HEK293 (cell line): ENCODE data around the gene LARP1.
A peak's percentile ranks its signal among the peaks of the same experiment; 100 is the strongest.

Source experiments
- CTCF ChIA-PET: fragments of 350-600 bp; formaldehyde crosslinking; extraction: SDS; loops from one replicate; lab custom pipeline; 2021; ENCODE audit warnings: antibody characterized with exemption; lab: Yijun Ruan, JAX
- POLR2A ChIA-PET: fragments of 300-600 bp; formaldehyde crosslinking; extraction: SDS; loops from one replicate; lab custom pipeline; 2020; ENCODE audit warnings: antibody characterized with exemption, inconsistent platforms; lab: Yijun Ruan, JAX
- H3K27ac ChIP-seq: fragments of 200-500 bp; sonication (Bioruptor generic); 2 replicates; pipeline ENCODE4 v1.5.1; 2014; ENCODE audit warnings: low read depth, low read length, control low read depth, inconsistent platforms; ENCODE audit errors: extremely low read depth
- H3K36me3 ChIP-seq, 2 experiments: fragments of 200-500 bp in 1 of 2; sonication (Bioruptor generic) in 1 of 2; 1 replicate in 1 of 2; 2 replicates in 1 of 2; pipeline ENCODE4 v1.5.1; 2014 to 2017; ENCODE audit warnings: inconsistent platforms in 2 of 2, low read length in 2 of 2; ENCODE audit not compliant: control insufficient read depth in 2 of 2, insufficient read depth in 1 of 2
- H3K4me1 ChIP-seq: fragments of 200-500 bp; sonication (Bioruptor generic); 2 replicates; pipeline ENCODE4 v1.5.1; 2014; ENCODE audit warnings: mild to moderate bottlenecking, low read length, inconsistent platforms; ENCODE audit not compliant: control insufficient read depth, insufficient read depth
- H3K4me3 ChIP-seq: 2 replicates; pipeline ENCODE4 v1.5.1; 2011; ENCODE audit warnings: low read depth, mild to moderate bottlenecking, control low read depth, low read length, moderate library complexity
- H3K9me3 ChIP-seq: fragments of 200-500 bp; sonication (Bioruptor generic); 2 replicates; pipeline ENCODE4 v1.5.1; 2014; ENCODE audit warnings: low read depth, low read length, inconsistent platforms; ENCODE audit not compliant: control insufficient read depth, insufficient read depth
- BCL11B ChIP-seq: fragments of 450-650 bp; formaldehyde crosslinking; IDR thresholded peaks from 2 replicates; pipeline ENCODE4 v1.5.1; 2016; ENCODE audit warnings: low read depth, missing biosample characterization, missing genetic modification characterization
- GLIS1 ChIP-seq: fragments of 450-650 bp; formaldehyde crosslinking; IDR thresholded peaks from 2 replicates; pipeline ENCODE4 v1.5.1; 2016; ENCODE audit warnings: missing biosample characterization, missing genetic modification characterization
- HOXC10 ChIP-seq: sonication (generic); formaldehyde crosslinking; IDR thresholded peaks from 2 replicates; pipeline ENCODE4 v1.8.1; 2023; ENCODE audit warnings: mild to moderate bottlenecking, missing genetic modification reagents
- ZFHX2 ChIP-seq: fragments of 450-650 bp; formaldehyde crosslinking; conservative IDR thresholded peaks from 2 replicates; pipeline ENCODE4 v1.5.1; 2016; ENCODE audit warnings: missing biosample characterization, missing genetic modification characterization
- ZNF239 ChIP-seq: fragments of 450-650 bp; formaldehyde crosslinking; IDR thresholded peaks from 2 replicates; pipeline ENCODE4 v1.5.1; 2016; ENCODE audit warnings: missing biosample characterization, missing genetic modification characterization
- ZNF292 ChIP-seq: fragments of 450-650 bp; formaldehyde crosslinking; IDR thresholded peaks from 2 replicates; pipeline ENCODE4 v1.5.1; 2016; ENCODE audit warnings: low read depth, missing biosample characterization, missing genetic modification characterization, borderline replicate concordance
- ZNF521 ChIP-seq: fragments of 450-650 bp; formaldehyde crosslinking; IDR thresholded peaks from 2 replicates; pipeline ENCODE4 v1.5.1; 2017; ENCODE audit warnings: missing biosample characterization, mild to moderate bottlenecking, missing genetic modification characterization
- ZNF530 ChIP-seq: fragments of 450-650 bp; formaldehyde crosslinking; IDR thresholded peaks from 2 replicates; pipeline ENCODE4 v1.5.1; 2016; ENCODE audit warnings: low read depth, missing biosample characterization, missing genetic modification characterization
- ZNF600 ChIP-seq: fragments of 450-650 bp; formaldehyde crosslinking; IDR thresholded peaks from 2 replicates; pipeline ENCODE4 v1.5.1; 2016; ENCODE audit warnings: missing biosample characterization, missing genetic modification characterization
- ZNF677 ChIP-seq: fragments of 450-650 bp; IDR thresholded peaks from 2 replicates; pipeline ENCODE4 v1.5.0; 2018; ENCODE audit warnings: missing biosample characterization, mild to moderate bottlenecking, missing genetic modification characterization, moderate library complexity
- ZNF777 ChIP-seq: fragments of 450-650 bp; formaldehyde crosslinking; IDR thresholded peaks from 2 replicates; pipeline ENCODE4 v1.5.1; 2017; ENCODE audit warnings: missing biosample characterization, missing genetic modification characterization, borderline replicate concordance
- ZXDB ChIP-seq: fragments of 450-650 bp; formaldehyde crosslinking; IDR thresholded peaks from 2 replicates; pipeline ENCODE4 v1.5.1; 2016; ENCODE audit warnings: missing biosample characterization, missing genetic modification characterization
- TF ChIP-seq, protein P1 (sequence below): fragments of 450-650 bp; formaldehyde crosslinking; IDR thresholded peaks from 2 replicates; pipeline ENCODE4 v1.5.1; 2016; ENCODE audit warnings: missing biosample characterization, missing genetic modification characterization
- TF ChIP-seq, protein P2 (sequence below): fragments of 450-650 bp; formaldehyde crosslinking; optimal IDR thresholded peaks from 2 replicates; pipeline ENCODE3; 2016; ENCODE audit warnings: missing biosample characterization, mild to moderate bottlenecking, missing genetic modification characterization
- TF ChIP-seq, protein P3 (sequence below): fragments of 450-650 bp; formaldehyde crosslinking; IDR thresholded peaks from 2 replicates; pipeline ENCODE4 v1.5.1; 2016; ENCODE audit warnings: missing biosample characterization, missing genetic modification characterization
- TF ChIP-seq, protein P4 (sequence below): fragments of 450-650 bp; formaldehyde crosslinking; IDR thresholded peaks from 2 replicates; pipeline ENCODE4 v1.5.1; 2017; ENCODE audit warnings: missing biosample characterization, missing genetic modification characterization
- TF ChIP-seq, protein P5 (sequence below): fragments of 450-650 bp; formaldehyde crosslinking; IDR thresholded peaks from 2 replicates; pipeline ENCODE4 v1.5.1; 2017; ENCODE audit warnings: missing biosample characterization, missing genetic modification characterization

The LARP1 gene

DNA sequence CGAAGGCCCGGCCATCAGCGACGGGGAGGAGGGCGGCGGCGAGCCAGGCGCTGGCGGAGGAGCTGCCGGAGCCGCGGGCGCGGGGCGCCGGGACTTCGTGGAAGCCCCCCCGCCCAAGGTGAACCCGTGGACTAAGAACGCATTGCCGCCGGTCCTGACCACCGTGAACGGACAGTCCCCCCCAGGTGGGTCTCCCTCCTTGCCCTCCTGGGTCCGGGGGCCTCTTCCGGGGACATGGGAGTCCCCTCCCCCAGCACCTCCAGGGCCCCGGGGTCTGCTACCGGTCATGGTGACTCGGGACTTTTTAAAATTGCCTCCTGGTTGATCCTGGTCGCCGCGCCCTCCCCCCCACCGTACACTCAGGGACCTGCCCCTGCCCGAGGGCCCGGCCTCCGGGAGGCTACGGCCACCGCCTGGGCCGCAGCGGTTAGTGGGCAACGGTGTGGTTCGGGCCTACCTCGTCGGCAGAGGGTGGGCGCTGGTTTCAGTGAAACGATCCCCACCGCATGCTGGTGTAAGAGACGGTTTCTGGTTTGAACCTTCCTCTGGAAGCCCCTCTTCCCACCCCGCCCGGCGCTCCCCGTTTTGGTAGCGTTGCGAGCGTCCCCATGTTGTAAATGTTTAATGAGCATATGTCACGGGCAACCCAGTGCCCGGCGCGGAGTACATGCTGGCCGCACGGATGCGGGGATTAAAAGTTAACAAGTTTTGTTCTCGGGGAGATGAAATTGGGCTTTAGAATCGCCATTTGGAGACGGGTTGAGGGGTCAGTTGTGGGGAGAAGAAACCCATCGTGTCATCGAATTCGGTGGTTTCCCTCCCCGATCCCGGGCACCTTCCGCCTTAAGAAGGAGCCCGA is 1.1 kb downstream of the LARP1 start (continued):
- TF ChIP-seq, protein P1, sequence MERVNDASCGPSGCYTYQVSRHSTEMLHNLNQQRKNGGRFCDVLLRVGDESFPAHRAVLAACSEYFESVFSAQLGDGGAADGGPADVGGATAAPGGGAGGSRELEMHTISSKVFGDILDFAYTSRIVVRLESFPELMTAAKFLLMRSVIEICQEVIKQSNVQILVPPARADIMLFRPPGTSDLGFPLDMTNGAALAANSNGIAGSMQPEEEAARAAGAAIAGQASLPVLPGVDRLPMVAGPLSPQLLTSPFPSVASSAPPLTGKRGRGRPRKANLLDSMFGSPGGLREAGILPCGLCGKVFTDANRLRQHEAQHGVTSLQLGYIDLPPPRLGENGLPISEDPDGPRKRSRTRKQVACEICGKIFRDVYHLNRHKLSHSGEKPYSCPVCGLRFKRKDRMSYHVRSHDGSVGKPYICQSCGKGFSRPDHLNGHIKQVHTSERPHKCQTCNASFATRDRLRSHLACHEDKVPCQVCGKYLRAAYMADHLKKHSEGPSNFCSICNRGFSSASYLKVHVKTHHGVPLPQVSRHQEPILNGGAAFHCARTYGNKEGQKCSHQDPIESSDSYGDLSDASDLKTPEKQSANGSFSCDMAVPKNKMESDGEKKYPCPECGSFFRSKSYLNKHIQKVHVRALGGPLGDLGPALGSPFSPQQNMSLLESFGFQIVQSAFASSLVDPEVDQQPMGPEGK (tag by site-specific recombination), result peak; percentile 63
- TF ChIP-seq, protein P2, sequence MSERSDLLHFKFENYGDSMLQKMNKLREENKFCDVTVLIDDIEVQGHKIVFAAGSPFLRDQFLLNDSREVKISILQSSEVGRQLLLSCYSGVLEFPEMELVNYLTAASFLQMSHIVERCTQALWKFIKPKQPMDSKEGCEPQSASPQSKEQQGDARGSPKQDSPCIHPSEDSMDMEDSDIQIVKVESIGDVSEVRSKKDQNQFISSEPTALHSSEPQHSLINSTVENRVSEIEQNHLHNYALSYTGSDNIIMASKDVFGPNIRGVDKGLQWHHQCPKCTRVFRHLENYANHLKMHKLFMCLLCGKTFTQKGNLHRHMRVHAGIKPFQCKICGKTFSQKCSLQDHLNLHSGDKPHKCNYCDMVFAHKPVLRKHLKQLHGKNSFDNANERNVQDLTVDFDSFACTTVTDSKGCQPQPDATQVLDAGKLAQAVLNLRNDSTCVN, result peak; percentile 38
- TF ChIP-seq ZNF600 (tag by site-specific recombination) (0 out of 2 replicates have a peak, but pooled peaks have one; percentile 45), GLIS1 (tag by site-specific recombination) (peak; percentile 7; the same call in 1 of the 2 replicates)
- TF ChIP-seq, protein P3, sequence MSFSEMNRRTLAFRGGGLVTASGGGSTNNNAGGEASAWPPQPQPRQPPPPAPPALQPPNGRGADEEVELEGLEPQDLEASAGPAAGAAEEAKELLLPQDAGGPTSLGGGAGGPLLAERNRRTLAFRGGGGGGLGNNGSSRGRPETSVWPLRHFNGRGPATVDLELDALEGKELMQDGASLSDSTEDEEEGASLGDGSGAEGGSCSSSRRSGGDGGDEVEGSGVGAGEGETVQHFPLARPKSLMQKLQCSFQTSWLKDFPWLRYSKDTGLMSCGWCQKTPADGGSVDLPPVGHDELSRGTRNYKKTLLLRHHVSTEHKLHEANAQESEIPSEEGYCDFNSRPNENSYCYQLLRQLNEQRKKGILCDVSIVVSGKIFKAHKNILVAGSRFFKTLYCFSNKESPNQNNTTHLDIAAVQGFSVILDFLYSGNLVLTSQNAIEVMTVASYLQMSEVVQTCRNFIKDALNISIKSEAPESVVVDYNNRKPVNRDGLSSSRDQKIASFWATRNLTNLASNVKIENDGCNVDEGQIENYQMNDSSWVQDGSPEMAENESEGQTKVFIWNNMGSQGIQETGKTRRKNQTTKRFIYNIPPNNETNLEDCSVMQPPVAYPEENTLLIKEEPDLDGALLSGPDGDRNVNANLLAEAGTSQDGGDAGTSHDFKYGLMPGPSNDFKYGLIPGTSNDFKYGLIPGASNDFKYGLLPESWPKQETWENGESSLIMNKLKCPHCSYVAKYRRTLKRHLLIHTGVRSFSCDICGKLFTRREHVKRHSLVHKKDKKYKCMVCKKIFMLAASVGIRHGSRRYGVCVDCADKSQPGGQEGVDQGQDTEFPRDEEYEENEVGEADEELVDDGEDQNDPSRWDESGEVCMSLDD (tag by site-specific recombination), result peak; percentile 51; the same call in 1 of the 2 replicates

DNA sequence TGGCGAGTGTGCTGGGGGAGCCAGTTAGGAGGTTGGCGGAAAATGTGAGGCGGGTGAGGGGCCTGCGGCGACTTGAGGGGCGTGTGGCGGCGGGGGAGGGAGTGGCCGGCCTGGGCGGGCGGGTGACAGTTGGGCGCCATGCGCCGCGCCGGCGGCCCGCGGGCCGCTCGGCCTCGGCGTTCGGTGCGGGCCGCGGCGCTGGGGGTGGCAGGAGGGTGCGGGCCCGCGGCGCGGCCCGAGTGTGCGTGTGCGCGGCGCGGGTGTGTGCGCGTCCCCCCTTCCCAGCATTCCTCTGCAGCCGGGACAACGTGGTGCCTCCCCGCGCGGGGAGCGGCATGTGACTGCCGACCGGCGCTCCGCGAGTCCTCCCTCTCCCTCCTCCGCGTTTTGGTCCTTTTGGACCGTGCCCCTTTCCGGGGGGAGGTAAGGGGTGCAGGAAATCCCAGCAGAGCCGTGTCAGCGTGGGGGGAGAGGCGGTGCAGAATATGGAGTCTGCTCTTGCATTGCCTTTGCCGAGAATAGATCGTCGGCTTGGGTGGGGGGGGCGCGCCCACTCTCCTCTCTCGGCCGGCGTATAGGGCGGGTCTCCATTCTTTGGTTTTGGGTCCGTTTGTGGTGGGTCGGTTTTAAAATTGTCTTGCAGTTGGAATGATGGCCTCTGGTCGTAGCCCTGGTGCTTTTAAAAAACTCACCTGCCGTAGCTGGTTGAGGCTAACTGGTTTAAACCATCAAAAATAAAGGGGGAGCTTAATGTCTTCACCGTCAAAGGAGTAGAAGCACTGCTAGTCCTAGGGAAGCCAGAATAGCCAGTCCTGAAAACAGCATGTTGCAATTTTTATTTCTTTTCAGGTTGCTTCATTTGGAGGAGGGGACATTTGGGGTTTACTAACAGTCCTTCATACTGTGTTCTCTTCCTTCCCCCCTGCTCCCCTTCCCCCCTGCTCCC is 2.0 kb downstream of the LARP1 start:
- peaks cover 43% of the 10 kb centered on the region for H3K4me1 ChIP-seq
- peak overlapping the region; percentile 97 for H3K27ac ChIP-seq
- ChIA-PET CTCF (interaction anchor here (0.8 kb wide), 1 partner anchor 28 kb away, joined by 3 read pairs; no protein-coding TSS in a partner anchor), POLR2A (interaction anchor here (0.6 to 1.2 kb wide), 3 partner anchors 63 to 181 kb away, joined by 3 to 4 read pairs (median 4); partner anchors contain the start of genes CNOT8 and GEMIN5)
- H3K4me3 ChIP-seq, result peak overlapping the region; percentile 88
- no peaks in the 10 kb centered on the region for H3K9me3 ChIP-seq
- no peaks in the 10 kb centered on the region for H3K36me3 ChIP-seq
- peak; percentile 45; the same call in 1 of the 2 replicates for TF ChIP-seq BCL11B (tag by site-specific recombination)
- TF ChIP-seq, protein P4, sequence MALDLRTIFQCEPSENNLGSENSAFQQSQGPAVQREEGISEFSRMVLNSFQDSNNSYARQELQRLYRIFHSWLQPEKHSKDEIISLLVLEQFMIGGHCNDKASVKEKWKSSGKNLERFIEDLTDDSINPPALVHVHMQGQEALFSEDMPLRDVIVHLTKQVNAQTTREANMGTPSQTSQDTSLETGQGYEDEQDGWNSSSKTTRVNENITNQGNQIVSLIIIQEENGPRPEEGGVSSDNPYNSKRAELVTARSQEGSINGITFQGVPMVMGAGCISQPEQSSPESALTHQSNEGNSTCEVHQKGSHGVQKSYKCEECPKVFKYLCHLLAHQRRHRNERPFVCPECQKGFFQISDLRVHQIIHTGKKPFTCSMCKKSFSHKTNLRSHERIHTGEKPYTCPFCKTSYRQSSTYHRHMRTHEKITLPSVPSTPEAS (tag by site-specific recombination), result no peak
- no peak for TF ChIP-seq ZNF239 (tag by site-specific recombination)
- TF ChIP-seq ZNF777, result no peak
- no peak for TF ChIP-seq ZNF530 (tag by site-specific recombination)
- no peak for TF ChIP-seq ZNF677
- TF ChIP-seq ZNF292, result no peak
- no peak for TF ChIP-seq HOXC10
- TF ChIP-seq, protein P5, sequence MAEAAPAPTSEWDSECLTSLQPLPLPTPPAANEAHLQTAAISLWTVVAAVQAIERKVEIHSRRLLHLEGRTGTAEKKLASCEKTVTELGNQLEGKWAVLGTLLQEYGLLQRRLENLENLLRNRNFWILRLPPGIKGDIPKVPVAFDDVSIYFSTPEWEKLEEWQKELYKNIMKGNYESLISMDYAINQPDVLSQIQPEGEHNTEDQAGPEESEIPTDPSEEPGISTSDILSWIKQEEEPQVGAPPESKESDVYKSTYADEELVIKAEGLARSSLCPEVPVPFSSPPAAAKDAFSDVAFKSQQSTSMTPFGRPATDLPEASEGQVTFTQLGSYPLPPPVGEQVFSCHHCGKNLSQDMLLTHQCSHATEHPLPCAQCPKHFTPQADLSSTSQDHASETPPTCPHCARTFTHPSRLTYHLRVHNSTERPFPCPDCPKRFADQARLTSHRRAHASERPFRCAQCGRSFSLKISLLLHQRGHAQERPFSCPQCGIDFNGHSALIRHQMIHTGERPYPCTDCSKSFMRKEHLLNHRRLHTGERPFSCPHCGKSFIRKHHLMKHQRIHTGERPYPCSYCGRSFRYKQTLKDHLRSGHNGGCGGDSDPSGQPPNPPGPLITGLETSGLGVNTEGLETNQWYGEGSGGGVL (tag by site-specific recombination), result peak; percentile 80
- TF ChIP-seq ZXDB, result peak; percentile 29; the same call in 1 of the 2 replicates
- peak; percentile 91 for TF ChIP-seq ZFHX2 (tag by site-specific recombination)
- TF ChIP-seq ZNF521 (tag by site-specific recombination), result no peak
